K562 (cell line): ENCODE measurements around the gene DNAJC30. TPM values are rescaled to one million over a fixed set of nuclear protein-coding genes. Genes with fewer than 3 reads are reported as not detected.

ENCODE experiments used
- CTCFL ChIP-seq: IDR thresholded peaks from 2 replicates; pipeline ENCODE4 v1.6.1; 2011; ENCODE audit warnings: borderline replicate concordance, low read depth, mild to moderate bottlenecking, moderate library complexity, low read length; ENCODE audit not compliant: insufficient read depth, poor library complexity, severe bottlenecking
- E2F4 ChIP-seq: sonication (generic); formaldehyde crosslinking; IDR thresholded peaks from 2 replicates; pipeline ENCODE4 v1.8.0; 2022; ENCODE audit warnings: mild to moderate bottlenecking, low read depth, missing genetic modification reagents
- E2F6 ChIP-seq, 2 experiments: IDR thresholded peaks; 2 replicates each; pipeline ENCODE4 v1.6.1; 2011; ENCODE audit warnings: borderline replicate concordance in 1 of 2, control low read depth in 1 of 2, low read depth in 1 of 2, low read length in 1 of 2, mild to moderate bottlenecking in 1 of 2, mixed read lengths in 1 of 2, moderate library complexity in 1 of 2; ENCODE audit not compliant: insufficient read depth in 1 of 2, insufficient read length in 1 of 2, poor library complexity in 1 of 2, severe bottlenecking in 1 of 2; ENCODE audit errors: extremely low read depth in 1 of 2
- ERF ChIP-seq: fragments of 450-650 bp; formaldehyde crosslinking; IDR thresholded peaks from 2 replicates; pipeline ENCODE4 v1.4.0; 2020; ENCODE audit warnings: mild to moderate bottlenecking, mixed read lengths
- GATAD2A ChIP-seq: fragments of 450-650 bp; IDR thresholded peaks from 2 replicates; pipeline ENCODE4 v1.6.1; 2017
- HNRNPLL ChIP-seq: fragments of 200-400 bp; formaldehyde crosslinking; IDR thresholded peaks from 2 replicates; pipeline ENCODE4 v1.6.1; 2017; ENCODE audit warnings: low read length, low read depth, mild to moderate bottlenecking; ENCODE audit not compliant: poor library complexity, severe bottlenecking
- KDM2B ChIP-seq: fragments of 250-450 bp; sonication (Bioruptor Pico); IDR thresholded peaks from 2 replicates; pipeline ENCODE4 v1.8.0; 2021; ENCODE audit warnings: mild to moderate bottlenecking, moderate library complexity
- L3MBTL2 ChIP-seq: fragments of 450-650 bp; IDR thresholded peaks from 2 replicates; pipeline ENCODE4 v1.6.1; 2016; ENCODE audit warnings: mild to moderate bottlenecking, moderate library complexity
- MAX ChIP-seq: sonication (generic); formaldehyde crosslinking; IDR thresholded peaks from 2 replicates; pipeline ENCODE4 v1.9.0; 2022; ENCODE audit warnings: mild to moderate bottlenecking, missing genetic modification reagents
- MYC ChIP-seq, 2 experiments: fragments of 250-450 bp in 1 of 2; sonication (Bioruptor Pico) in 1 of 2; IDR thresholded peaks; 2 replicates each; pipeline versions ENCODE4 v1.5.1 to v1.6.1; 2012 to 2021; ENCODE audit warnings: low read depth in 2 of 2, borderline replicate concordance in 1 of 2, improper control_type of control experiment in 1 of 2, low read length in 1 of 2, mild to moderate bottlenecking in 1 of 2, moderate library complexity in 1 of 2
- NKRF ChIP-seq: fragments of 450-650 bp; IDR thresholded peaks from 2 replicates; pipeline ENCODE4 v1.6.1; 2016; ENCODE audit warnings: borderline replicate concordance
- RBBP5 ChIP-seq: fragments of 200-600 bp; sonication (generic); IDR thresholded peaks from 2 replicates; pipeline ENCODE4 v1.6.1; 2012; ENCODE audit warnings: borderline replicate concordance, mild to moderate bottlenecking, low read length, control low read depth, inconsistent platforms; ENCODE audit not compliant: insufficient read depth, poor library complexity, severe bottlenecking
- RBFOX2 ChIP-seq: fragments of 200-400 bp; formaldehyde crosslinking; IDR thresholded peaks from 2 replicates; pipeline ENCODE4 v1.6.1; 2017; ENCODE audit warnings: low read depth, mild to moderate bottlenecking, low read length, moderate library complexity
- SIN3B ChIP-seq: fragments of 450-650 bp; IDR thresholded peaks from 2 replicates; pipeline ENCODE4 v1.6.1; 2017; ENCODE audit warnings: low read depth, mild to moderate bottlenecking, moderate library complexity
- TFAP4 ChIP-seq: sonication (generic); formaldehyde crosslinking; IDR thresholded peaks from 2 replicates; pipeline ENCODE4 v1.8.0; 2022; ENCODE audit warnings: missing genetic modification reagents, mild to moderate bottlenecking, moderate library complexity, borderline replicate concordance
- ZNF212 ChIP-seq: fragments of 450-650 bp; formaldehyde crosslinking; IDR thresholded peaks from 2 replicates; pipeline ENCODE4 v1.4.0; 2020; ENCODE audit warnings: mild to moderate bottlenecking
- polyA plus RNA-seq, 8 experiments: library from polyadenylated mRNA; depleted of rRNA in 4 of 8; stranded (reverse) in 5 of 8; unstranded in 3 of 8; fragments of >200 nt; fragmentation: Nextera tagmentation in 2 of 8; fragmentation: Illumina TruSeq in 1 of 8; extraction: Ambion mirVana in 2 of 8; extraction: Trizol in 1 of 8; gene quantifications; 2 replicates each; pipeline versions ENCODE4 v1.2.1 to v1.2.3, GENCODE V29; 2011 to 2014; ENCODE audit warnings: inconsistent platforms in 1 of 8, missing spikeins in 1 of 8
- total RNA-seq, 7 experiments: library from RNA; depleted of rRNA in 6 of 7; stranded (reverse); fragments of >200 nt in 6 of 7; fragmentation: Illumina TruSeq in 2 of 7; extraction: Trizol in 2 of 7; gene quantifications; 2 replicates each; pipeline versions ENCODE4 v1.2.1 to v1.2.3, GENCODE V29; 2011 to 2021; ENCODE audit warnings: low replicate concordance in 1 of 7

The DNAJC30 gene
- total and polyA plus RNA-seq, 9 of the 15 experiments (the other 6 are each of a cell fraction or from before 2014, with no cell fraction given): 1.1 to 11.3 (median 4.6) TPM

GRCh38 chr7:73718905-73719805 lies 35.9 kb upstream of the DNAJC30 start, which contains the start of gene STX1A (continued):
- peak; percentile 10 for TF ChIP-seq HNRNPLL
- TF ChIP-seq GATAD2A: peak; percentile 55; the same call in 1 of the 2 replicates
- TF ChIP-seq TFAP4 (CRISPR knock-in tag): 0 out of 2 replicates have a peak, but pooled peaks have one; percentile 34
- peak; percentile 27; the same call in 1 of the 2 replicates for TF ChIP-seq KDM2B (CRISPR knock-in tag)
- 0 out of 2 replicates have a peak, but pooled peaks have one; percentile 34 for TF ChIP-seq ERF (CRISPR knock-in tag)
- peak; percentile 43 for TF ChIP-seq CTCFL
- TF ChIP-seq RBFOX2: peak; percentile 70
- 0 out of 2 replicates have a peak, but pooled peaks have one; percentile 20 for TF ChIP-seq NKRF
- TF ChIP-seq RBBP5: peak; percentile 57
- no peak for TF ChIP-seq ZNF212 (CRISPR knock-in tag)
- peak; percentile 38 to 84 for TF ChIP-seq E2F6 (IDR thresholded peaks at IDR 0.05; ENCODE audit: borderline replicate concordance in 1 of 2, extremely low read depth in 1 of 2, insufficient read depth in 1 of 2, insufficient read length in 1 of 2, low read depth in 1 of 2, low read length in 1 of 2, poor library complexity in 1 of 2, severe bottlenecking in 1 of 2)
- TF ChIP-seq L3MBTL2: peak; percentile 78; the same call in 1 of the 2 replicates
- TF ChIP-seq E2F4: 0 out of 2 replicates have a peak, but pooled peaks have one; percentile 18
- peak; percentile 24; the same call in 1 of the 2 replicates for TF ChIP-seq MAX (CRISPR knock-in tag)
- peak; percentile 34; the same call in 1 of the 2 replicates for TF ChIP-seq MYC (IDR thresholded peaks at IDR 0.05; ENCODE audit: low read depth, low read length)
- TF ChIP-seq MYC (CRISPR knock-in tag; IDR thresholded peaks at IDR 0.05; ENCODE audit: borderline replicate concordance, low read depth): no peak
- TF ChIP-seq SIN3B: peak; percentile 73
